ENCODE results near the gene MTRF1.

Gene MTRF1

GRCh38 chr13:41224113-41225110 is 39.0 kb downstream of the MTRF1 start:
- DNase-seq (ENCODE audit: low read depth in 2 of 2), result peak; percentile 47 to 55

GRCh38 chr13:41222259-41222852 is 41.0 kb downstream of the MTRF1 start:
- DNase-seq (ENCODE audit: low read depth in 2 of 2), result peak in 1 of 2 experiments; percentile 8

GRCh38 chr13:41220401-41220800 is 43.0 kb downstream of the MTRF1 start:
- no peak for DNase-seq (ENCODE audit: low read depth in 2 of 2)

DNA sequence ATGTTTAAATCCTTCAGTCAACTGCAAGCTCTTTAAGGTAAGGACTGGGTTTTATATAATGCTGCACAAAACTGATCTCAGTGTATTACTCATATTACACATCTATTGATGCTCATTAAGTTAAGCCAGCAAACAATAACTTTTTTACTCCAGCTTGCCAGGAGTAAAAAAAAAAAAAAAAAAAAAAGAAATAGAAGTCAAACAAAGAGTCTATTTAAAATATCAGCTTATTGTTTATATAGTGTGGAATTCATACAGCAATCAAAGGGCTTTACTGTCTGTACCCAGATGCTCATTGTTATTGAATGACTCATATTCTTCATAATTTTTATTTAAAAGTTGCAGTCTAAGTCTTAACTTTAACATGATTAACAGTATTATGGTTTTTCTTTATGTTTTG is 47.2 kb downstream of the MTRF1 start:
- DNase-seq (ENCODE audit: low read depth in 2 of 2), result peak in 1 of 2 experiments; percentile 31

DNA sequence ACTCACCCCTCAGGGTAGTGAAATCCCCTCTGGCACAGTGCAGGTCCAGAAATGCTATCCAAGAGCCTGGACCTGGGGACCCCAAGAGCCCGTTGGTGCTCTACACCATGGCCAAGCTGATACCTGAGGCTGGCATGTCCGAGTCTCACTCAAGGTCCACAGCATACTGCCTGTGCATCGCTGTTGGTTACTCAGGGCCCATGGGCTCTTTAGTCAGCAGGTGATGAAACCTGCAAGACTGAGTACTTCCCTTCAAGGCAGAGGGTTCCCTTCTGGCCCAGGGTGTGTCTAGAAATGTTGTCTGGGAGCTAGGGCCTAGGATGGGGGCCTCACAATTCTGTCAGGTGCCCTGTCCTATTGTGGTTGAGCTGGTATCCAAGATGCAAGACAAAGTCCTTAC is 49.5 kb downstream of the MTRF1 start:
- no peak for DNase-seq (ENCODE audit: low read depth in 2 of 2)

DNA sequence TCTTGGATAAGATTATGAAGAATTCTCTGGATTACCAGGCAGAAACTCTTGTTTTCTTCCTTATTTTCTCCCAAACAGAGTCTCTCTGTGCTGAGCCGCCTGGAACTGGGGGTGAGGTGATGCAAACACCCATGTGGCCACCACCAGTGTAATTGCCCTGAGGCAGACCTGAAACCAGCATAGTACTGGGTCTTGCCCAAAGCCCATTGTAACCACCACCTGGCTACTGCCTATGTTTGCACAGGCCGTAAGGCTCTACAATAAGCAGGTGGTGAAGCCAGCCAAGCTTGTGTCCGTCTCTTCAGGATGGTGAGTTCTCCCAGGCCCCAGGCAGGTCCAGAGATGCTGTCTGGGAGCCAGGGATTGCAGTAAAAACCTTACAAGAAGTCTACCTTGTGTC is 50.1 kb downstream of the MTRF1 start:
- DNase-seq (ENCODE audit: low read depth in 2 of 2), result no peak

GRCh38 chr13:41212881-41213280 is 50.5 kb downstream of the MTRF1 start:
- no peak for DNase-seq (ENCODE audit: low read depth in 2 of 2)

DNA sequence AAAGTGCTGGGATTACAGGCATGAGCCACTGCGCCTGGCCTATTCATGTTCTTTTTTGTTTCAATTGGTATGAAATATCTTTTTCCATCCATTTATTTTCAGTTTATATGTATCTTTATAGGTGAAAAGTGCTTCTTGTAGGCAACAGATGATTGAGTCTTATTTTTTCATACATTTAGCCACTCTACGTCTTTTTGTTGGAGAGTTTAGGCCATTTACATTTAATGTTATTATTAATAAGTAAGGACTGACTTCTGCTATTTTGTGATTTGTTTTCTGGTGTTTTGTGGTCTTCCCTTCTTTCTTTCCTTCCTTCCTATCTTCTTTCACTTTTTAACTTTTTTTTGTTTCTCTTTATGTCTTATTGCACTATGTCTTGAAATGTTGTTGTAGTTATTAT is 52.3 kb downstream of the MTRF1 start:
- DNase-seq (ENCODE audit: low read depth in 2 of 2), result no peak

DNA sequence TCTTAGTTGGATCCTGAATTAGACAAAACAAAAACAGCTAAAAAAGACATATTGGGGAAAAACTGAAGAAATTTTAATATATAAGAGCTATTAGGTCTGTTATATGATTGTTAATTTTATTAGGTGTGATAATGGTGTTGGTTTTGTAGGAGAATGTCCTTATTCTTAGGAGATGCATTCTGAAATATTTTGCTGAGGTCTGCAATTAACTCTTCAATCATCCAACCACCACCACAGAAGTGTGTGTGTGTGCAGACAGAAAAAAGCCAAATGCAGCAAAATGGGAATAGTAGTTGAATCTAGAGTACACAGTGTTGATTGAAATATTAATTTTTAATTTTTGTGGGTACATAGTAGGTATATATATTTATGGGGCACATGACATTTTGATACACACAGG is 56.9 kb downstream of the MTRF1 start:
- DNase-seq (ENCODE audit: low read depth in 2 of 2), result no peak

- no peak for DNase-seq (ENCODE audit: low read depth in 2 of 2)
These were observed 59.6 kb downstream of the MTRF1 start for GRCh38 chr13:41203810-41204209.

DNA sequence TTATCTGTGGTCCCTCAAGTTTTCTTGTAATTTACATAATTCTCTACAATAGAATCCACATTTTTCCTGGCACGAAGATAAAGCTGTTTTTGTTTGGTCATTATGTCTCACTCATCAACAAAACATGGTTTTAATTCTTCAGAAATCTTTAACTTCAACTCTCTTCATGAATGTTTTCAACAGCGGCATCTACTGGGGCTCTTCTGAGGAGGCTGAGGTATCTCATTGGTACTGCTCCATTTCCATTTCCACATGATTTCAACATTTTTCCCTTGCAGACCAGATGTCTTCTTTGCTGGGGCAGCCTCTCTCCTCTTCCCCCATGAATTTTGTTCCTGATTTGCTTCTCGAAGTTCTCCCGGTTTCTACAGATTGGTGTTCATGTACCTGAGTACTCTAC is 63.2 kb downstream of the MTRF1 start:
- no peak for DNase-seq (ENCODE audit: low read depth in 2 of 2)

- DNase-seq (ENCODE audit: low read depth in 2 of 2), result no peak
These were observed 63.9 kb downstream of the MTRF1 start for GRCh38 chr13:41199526-41199925.

DNA sequence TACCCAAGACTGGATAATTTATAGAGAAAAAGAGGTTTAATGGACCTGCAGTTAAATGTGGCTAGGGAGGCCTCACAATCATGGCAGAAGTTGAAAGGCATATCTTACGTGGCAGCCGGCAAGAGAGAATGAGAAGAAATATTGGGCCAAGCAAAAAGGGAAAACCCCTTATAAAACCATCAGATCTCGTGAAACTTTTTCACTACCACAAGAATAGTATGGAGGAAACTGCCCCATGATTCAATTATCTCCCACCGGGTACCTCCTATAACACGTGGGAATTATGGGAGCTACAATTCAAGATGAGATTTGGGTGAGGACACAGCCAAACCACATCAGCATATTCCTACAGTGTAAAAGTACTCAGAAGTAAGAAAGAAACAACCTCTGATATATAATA is 64.3 kb downstream of the MTRF1 start:
- DNase-seq (ENCODE audit: low read depth in 2 of 2), result no peak

DNA sequence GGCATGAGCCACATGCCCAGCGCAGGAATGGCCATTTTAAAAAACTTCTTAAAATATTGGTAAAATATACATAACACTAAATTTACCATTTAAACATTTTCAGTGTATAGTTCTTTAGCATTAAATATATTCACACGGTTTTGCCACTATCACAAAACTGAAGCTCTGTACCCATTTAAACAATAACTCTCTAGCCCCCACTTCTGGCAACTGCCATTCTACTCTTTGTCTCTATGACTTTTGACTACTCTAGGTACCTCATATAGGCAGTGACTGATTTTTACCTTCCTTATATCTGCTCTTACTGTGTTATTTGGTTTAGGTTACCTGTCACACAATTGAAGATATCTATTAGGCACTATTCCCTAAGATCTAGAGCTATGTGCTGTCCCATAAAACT is 66.8 kb downstream of the MTRF1 start:
- no peak for DNase-seq (ENCODE audit: low read depth in 2 of 2)

DNA sequence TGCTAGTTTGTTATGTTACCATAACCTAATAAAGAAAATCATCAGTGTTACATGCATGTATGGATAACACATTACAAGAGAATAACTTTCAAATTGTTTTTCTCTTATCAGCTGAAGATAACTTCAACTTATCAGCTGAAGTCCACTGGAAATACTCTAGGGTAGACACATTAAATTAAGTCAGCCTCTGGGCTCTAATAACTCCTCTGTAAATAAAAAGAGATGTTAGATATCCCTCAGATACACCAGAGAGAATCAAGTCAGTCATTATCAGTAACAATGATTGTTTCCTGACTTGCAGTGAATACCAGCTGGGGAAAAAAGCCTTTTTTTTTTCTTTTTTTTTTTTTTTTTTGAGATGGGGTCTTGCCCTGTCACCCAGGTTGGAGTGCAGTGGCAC is 67.4 kb downstream of the MTRF1 start:
- no peak for DNase-seq (ENCODE audit: low read depth in 2 of 2)

DNA sequence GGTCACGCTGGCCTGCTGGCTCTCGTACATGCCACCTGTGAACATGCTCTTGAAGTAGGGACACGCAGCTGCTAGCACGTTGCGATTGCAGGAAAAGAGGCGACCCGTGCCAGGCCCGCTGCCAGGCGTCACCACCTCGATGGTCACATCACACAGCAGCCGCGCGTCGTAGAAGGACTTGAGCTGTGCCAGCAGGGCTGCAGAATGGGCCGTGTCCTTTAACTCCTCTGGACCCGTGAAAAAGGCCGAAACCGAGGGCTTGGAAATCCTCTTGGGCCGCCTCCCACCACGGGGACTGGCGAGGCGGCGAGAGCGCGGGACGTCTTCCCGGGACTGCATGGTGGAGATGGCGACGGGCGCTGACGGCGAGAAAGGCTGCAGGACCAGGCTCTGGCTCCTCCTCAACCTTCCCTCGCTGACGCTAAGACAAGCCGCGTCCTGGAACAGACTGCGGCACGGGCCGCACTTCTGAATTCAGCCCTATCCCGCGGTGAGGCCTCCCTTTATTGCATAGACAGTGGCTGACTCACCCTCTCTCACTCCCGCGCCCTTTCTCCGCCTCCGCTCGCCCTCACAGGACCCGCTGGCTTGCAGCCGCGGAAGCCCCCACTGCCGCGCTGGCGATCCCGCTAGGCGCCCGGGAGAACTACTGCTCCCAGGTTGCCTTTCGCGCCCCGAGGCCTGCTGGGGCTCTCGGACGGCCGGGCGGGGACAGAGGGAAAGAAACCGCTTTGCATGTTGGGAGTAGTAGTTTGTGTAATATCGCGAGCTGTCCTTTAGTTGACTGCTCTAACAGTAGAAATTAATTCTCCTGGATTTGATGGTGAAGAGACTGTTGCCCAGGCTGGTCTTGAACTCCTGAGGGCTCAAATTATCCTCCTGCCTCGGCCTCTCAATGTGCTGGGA is 69.2 kb downstream of the MTRF1 start, which contains the start of gene KBTBD7:
KBTBD7 (minus strand) TSS at position 651 of the 906 bp plus-strand sequence; CDS start at position 339, 312 bp downstream.
- DNase-seq (ENCODE audit: low read depth in 2 of 2), result peak; percentile 96 to 97

DNA sequence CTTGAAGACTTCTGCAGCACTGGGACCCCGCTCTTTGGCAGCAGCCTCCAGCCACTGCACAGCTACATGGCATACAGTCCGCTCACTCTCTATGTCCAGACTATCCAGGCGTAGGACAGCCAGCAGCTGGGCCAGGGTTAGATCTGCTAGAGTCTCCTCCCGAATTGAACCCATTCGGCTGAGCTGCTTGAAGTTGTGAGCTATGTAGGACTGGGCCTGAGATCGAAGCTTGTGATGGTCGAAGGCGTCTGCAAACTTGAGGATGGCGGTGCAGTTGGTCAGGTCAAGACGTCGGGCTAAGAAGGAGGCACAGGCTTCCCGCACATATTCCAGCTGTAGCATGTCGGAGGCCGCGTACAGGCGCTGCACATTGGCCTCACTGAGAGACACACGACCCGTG is 69.9 kb downstream of the MTRF1 start:
- DNase-seq (ENCODE audit: low read depth in 2 of 2), result no peak

DNA sequence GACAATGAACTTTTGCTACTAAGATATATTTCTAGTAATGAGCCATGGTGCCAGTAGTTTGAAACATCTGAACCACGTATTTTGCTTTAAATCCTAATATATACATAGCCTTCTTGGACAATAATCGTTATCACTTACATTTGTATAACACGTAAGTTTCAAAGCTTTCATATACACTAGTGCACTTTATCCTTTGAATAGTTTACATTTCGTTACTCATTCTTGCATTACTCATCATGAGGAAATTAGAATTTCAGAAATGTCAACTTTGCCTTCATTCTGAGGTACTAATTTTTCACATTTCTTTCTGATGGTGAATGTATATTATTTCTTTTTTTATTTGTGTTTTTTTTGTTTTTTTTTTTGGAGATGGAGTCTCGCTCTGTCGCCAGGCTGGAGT is 74.8 kb downstream of the MTRF1 start:
- no peak for DNase-seq (ENCODE audit: low read depth in 2 of 2)

GRCh38 chr13:41186481-41186880 is 76.9 kb downstream of the MTRF1 start:
- DNase-seq (ENCODE audit: low read depth in 2 of 2), result no peak

DNA sequence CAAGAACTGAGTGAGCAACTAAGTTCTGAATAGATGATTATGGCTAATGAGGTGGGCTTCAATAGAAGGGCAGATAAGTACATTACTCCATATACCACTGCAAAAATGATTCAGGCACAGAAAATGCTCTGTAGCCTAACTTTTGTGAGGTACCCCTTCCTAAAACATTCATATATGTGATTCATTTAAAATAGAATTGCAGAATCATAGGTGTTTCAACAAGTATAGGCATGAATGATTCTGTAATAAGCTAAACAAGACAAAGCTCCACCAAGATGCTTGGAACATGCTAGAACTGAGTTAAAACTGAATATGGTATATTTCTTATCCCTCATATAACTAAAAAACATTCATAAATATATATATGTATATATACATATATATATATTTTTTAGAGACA is 81.1 kb downstream of the MTRF1 start:
- no peak for DNase-seq (ENCODE audit: low read depth in 2 of 2)

GRCh38 chr13:41179593-41180250 is 83.7 kb downstream of the MTRF1 start:
- peak; percentile 36 to 50 for DNase-seq (ENCODE audit: low read depth in 2 of 2)
